ENCODE results near the gene ATP5F1B.

The ATP5F1B gene

GRCh38 chr12:56601503-56601902 lies 44.3 kb downstream of the ATP5F1B start:
- Histone ChIP-seq H3K9me3 (no peaks in the 10 kb centered on the region), H3K4me3 (ENCODE audit: low read depth in 1 of 2, low read length in 1 of 2) (no peak overlapping the region), H3K27ac (no peak overlapping the region), H3K27me3 (no peaks in the 10 kb centered on the region), H3K4me1 (ENCODE audit: control insufficient read depth in 1 of 2, insufficient read depth in 1 of 2, low read depth in 1 of 2, low read length in 1 of 2) (no peaks in the 10 kb centered on the region), H3K36me3 (peaks cover 100% of the 10 kb centered on the region)
- no peak for TF ChIP-seq CTCF (IDR thresholded peaks at IDR 0.05)

GRCh38 chr12:56600753-56601152 lies 45.0 kb downstream of the ATP5F1B start:
- no peak overlapping the region for H3K4me3 ChIP-seq (ENCODE audit: low read depth in 1 of 2, low read length in 1 of 2)
- no peaks in the 10 kb centered on the region for H3K9me3 ChIP-seq
- no peak for TF ChIP-seq CTCF (IDR thresholded peaks at IDR 0.05)
- no peak overlapping the region for H3K27ac ChIP-seq
- H3K36me3 ChIP-seq = peaks cover 100% of the 10 kb centered on the region
- H3K4me1 ChIP-seq (ENCODE audit: control insufficient read depth in 1 of 2, insufficient read depth in 1 of 2, low read depth in 1 of 2, low read length in 1 of 2) = no peaks in the 10 kb centered on the region
- H3K27me3 ChIP-seq = no peaks in the 10 kb centered on the region

GRCh38 chr12:56599797-56600196 lies 46.0 kb downstream of the ATP5F1B start:
- no peak for TF ChIP-seq CTCF (IDR thresholded peaks at IDR 0.05)
- Histone ChIP-seq H3K4me1 (ENCODE audit: control insufficient read depth in 1 of 2, insufficient read depth in 1 of 2, low read depth in 1 of 2, low read length in 1 of 2) (no peaks in the 10 kb centered on the region), H3K4me3 (ENCODE audit: low read depth in 1 of 2, low read length in 1 of 2) (no peak overlapping the region), H3K27ac (no peak overlapping the region), H3K9me3 (no peaks in the 10 kb centered on the region), H3K27me3 (no peaks in the 10 kb centered on the region), H3K36me3 (peaks cover 99% of the 10 kb centered on the region)

- no peaks in the 10 kb centered on the region for H3K4me1 ChIP-seq (ENCODE audit: control insufficient read depth in 1 of 2, insufficient read depth in 1 of 2, low read depth in 1 of 2, low read length in 1 of 2)
- no peaks in the 10 kb centered on the region for H3K27me3 ChIP-seq
- H3K4me3 ChIP-seq (ENCODE audit: low read depth in 1 of 2, low read length in 1 of 2) = no peak overlapping the region
- H3K9me3 ChIP-seq = no peaks in the 10 kb centered on the region
- TF ChIP-seq CTCF (IDR thresholded peaks at IDR 0.05) = no peak
- H3K27ac ChIP-seq = no peak overlapping the region
- peaks cover 93% of the 10 kb centered on the region for H3K36me3 ChIP-seq
Observed at GRCh38 chr12:56599041-56599440, 46.7 kb downstream of the ATP5F1B start.

GRCh38 chr12:56596815-56597214 lies 49.0 kb downstream of the ATP5F1B start:
- Histone ChIP-seq H3K4me3 (ENCODE audit: low read depth in 1 of 2, low read length in 1 of 2) (no peak overlapping the region), H3K4me1 (ENCODE audit: control insufficient read depth in 1 of 2, insufficient read depth in 1 of 2, low read depth in 1 of 2, low read length in 1 of 2) (no peaks in the 10 kb centered on the region), H3K9me3 (no peaks in the 10 kb centered on the region), H3K27ac (peak overlapping the region; percentile 13), H3K27me3 (no peaks in the 10 kb centered on the region), H3K36me3 (peaks cover 76% of the 10 kb centered on the region)
- TF ChIP-seq CTCF (IDR thresholded peaks at IDR 0.05) = no peak
